ENCODE results near the gene CACNB4. TPM values are rescaled to one million over a fixed set of nuclear protein-coding genes. Genes with fewer than 3 reads are reported as not detected.

CACNB4 gene
- total RNA-seq, 1 donor: 4.8 TPM

GRCh38 chr2:152049541-152049940 lies 49.3 kb downstream of the CACNB4 start:
- TF ChIP-seq, protein P1, sequence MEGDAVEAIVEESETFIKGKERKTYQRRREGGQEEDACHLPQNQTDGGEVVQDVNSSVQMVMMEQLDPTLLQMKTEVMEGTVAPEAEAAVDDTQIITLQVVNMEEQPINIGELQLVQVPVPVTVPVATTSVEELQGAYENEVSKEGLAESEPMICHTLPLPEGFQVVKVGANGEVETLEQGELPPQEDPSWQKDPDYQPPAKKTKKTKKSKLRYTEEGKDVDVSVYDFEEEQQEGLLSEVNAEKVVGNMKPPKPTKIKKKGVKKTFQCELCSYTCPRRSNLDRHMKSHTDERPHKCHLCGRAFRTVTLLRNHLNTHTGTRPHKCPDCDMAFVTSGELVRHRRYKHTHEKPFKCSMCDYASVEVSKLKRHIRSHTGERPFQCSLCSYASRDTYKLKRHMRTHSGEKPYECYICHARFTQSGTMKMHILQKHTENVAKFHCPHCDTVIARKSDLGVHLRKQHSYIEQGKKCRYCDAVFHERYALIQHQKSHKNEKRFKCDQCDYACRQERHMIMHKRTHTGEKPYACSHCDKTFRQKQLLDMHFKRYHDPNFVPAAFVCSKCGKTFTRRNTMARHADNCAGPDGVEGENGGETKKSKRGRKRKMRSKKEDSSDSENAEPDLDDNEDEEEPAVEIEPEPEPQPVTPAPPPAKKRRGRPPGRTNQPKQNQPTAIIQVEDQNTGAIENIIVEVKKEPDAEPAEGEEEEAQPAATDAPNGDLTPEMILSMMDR (IDR thresholded peaks at IDR 0.05; ENCODE audit: insufficient read depth, low read length): no peak
- H3K4me3 ChIP-seq (ENCODE audit: low read depth, low read length): no peak overlapping the region
- DNase-seq (ENCODE audit: low read depth): no peak

- H3K4me3 ChIP-seq (ENCODE audit: low read depth, low read length): no peak overlapping the region
- no peak for DNase-seq (ENCODE audit: low read depth)
- TF ChIP-seq, protein P1 (IDR thresholded peaks at IDR 0.05; ENCODE audit: insufficient read depth, low read length): peak; percentile 19
Measured at GRCh38 chr2:152047824-152048471, 50.9 kb downstream of the CACNB4 start.

DNA sequence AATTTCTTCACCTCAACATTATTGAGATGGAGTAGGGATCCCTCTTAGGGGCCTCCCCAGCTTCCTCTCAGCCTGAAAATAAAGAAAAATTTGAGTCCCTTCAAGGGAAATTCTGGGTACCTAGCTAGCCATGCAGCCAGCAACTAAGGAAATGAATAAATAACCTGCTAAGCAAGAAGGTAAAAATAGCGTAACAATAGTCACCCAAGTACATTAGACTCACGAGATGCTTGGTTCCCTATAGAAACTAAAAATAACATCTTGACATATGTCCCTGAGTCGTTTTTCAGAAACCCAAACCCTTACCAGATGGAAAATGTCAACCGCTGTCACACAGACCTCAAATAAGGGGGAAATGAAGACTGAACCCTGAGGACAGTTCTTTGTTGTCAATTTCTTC lies 51.9 kb downstream of the CACNB4 start:
- DNase-seq (ENCODE audit: low read depth): no peak
- H3K4me3 ChIP-seq (ENCODE audit: low read depth, low read length): no peak overlapping the region
- TF ChIP-seq, protein P1 (IDR thresholded peaks at IDR 0.05; ENCODE audit: insufficient read depth, low read length): no peak

DNA sequence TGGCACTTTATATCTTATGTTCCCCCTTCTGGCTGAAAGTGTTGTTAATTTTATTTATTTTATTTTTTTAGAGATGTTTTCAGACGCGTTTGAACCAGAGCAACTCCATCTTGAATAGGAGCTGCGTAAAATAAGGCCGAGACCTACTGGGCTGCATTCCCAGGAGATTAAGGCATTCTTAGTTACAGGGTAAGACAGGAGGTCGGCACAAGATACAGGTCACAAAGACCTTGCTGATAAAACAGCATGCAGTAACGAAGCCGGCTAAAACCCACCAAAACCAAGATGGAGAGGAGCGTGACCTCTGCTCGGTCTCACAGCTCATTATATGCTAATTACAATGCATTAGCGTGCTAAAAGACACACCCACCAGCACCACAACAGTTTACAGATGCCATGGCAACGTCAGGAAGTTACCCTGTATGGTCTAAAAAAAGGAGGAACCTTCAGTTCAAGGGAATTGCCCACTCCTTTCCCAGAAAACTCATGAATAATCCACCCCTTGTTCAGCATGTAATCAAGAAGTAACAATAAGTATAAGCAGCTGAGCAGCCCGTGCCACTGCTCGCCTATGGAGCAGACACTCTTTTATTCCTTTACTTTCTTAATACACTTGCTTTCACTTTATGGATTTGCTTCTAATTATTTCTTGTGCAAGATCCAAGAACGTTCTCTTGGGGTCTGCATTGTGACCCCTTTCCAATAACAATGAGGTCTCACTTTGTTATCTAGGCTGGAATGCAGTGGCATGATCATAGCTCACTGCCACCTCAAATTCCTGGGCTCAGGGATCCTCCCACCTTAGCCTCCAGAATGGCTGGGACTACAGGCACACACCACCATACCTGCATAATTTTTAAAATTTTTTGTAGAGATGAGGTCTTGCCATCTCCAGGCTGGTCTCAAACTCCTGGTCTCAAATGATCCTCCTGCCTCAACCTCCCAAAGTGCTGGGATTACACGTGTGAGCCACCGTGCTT lies 55.9 kb downstream of the CACNB4 start:
- TF ChIP-seq, protein P1 (IDR thresholded peaks at IDR 0.05; ENCODE audit: insufficient read depth, low read length): no peak
- H3K4me3 ChIP-seq (ENCODE audit: low read depth, low read length): no peak overlapping the region
- no peak for DNase-seq (ENCODE audit: low read depth)

- no peak overlapping the region for H3K4me3 ChIP-seq (ENCODE audit: low read depth, low read length)
- TF ChIP-seq, protein P1 (IDR thresholded peaks at IDR 0.05; ENCODE audit: insufficient read depth, low read length): no peak
- DNase-seq (ENCODE audit: low read depth): no peak
Measured at GRCh38 chr2:152038441-152038958, 60.3 kb downstream of the CACNB4 start.

GRCh38 chr2:152037743-152038435 lies 61.0 kb downstream of the CACNB4 start:
- TF ChIP-seq, protein P1 (IDR thresholded peaks at IDR 0.05; ENCODE audit: insufficient read depth, low read length): no peak
- peak; percentile 37 for DNase-seq (ENCODE audit: low read depth)
- H3K4me3 ChIP-seq (ENCODE audit: low read depth, low read length): no peak overlapping the region

All from fibroblast of the aortic adventitia (primary cell).